ENCODE measurements around the gene RAX.

The RAX gene

DNA sequence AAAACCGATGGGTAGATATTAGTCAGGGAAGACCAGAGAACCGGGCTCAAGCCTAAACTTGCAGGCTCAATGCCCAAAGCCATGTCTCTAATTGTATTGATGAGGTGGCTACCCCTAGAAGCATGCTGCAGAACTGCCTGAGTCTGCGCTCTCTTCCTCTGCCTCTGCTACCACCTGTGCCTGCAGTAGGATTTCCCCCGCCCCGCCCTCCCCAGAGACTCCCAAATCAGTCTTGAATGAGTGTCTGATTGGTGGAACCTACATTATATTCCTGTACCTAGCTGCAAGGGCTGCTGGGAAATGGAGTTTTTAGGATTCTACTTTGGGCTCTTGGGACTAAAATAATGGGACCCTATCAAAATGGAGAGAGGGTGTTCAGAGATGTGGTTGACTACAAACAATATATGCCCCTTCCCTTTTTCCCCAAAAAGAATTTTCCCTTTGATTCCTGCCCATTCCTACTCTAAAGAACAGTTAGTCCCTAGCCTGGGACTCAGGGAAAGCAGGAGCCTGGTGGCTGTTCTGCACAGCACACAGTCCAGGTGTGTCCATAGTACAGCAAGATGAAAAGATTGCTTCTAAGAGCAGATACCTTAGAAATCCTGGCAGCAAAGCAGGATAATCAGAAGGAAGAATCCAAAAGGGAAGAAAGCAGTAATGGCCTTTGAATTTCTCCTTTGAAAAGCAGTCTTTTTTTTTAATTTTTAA lies 40.8 kb downstream of the RAX start:
- Histone ChIP-seq H3K4me2 (ENCODE audit: insufficient read depth, low read length) (no peak overlapping the region), H3K27ac (ENCODE audit: low read length) (no peak overlapping the region), H3K4me1 (ENCODE audit: insufficient read depth, low read length) (no peaks in the 10 kb centered on the region), H3K4me3 (ENCODE audit: low read depth in 1 of 2, low read length in 2 of 2) (no peak overlapping the region), H2AFZ (ENCODE audit: low read depth, low read length) (no peak overlapping the region), H3K36me3 (ENCODE audit: insufficient read depth, low read length) (no peaks in the 10 kb centered on the region), H4K20me1 (ENCODE audit: insufficient read depth, low read length) (no peaks in the 10 kb centered on the region), H3K79me2 (ENCODE audit: insufficient read depth, low read length) (no peaks in the 10 kb centered on the region), H3K27me3 (ENCODE audit: insufficient read depth, low read length, poor library complexity) (peaks cover 5% of the 10 kb centered on the region), H3K9ac (ENCODE audit: low read depth, low read length) (no peak overlapping the region), H3K9me3 (ENCODE audit: insufficient read depth, low read length, severe bottlenecking) (no peaks in the 10 kb centered on the region)
- TF ChIP-seq, protein P1, sequence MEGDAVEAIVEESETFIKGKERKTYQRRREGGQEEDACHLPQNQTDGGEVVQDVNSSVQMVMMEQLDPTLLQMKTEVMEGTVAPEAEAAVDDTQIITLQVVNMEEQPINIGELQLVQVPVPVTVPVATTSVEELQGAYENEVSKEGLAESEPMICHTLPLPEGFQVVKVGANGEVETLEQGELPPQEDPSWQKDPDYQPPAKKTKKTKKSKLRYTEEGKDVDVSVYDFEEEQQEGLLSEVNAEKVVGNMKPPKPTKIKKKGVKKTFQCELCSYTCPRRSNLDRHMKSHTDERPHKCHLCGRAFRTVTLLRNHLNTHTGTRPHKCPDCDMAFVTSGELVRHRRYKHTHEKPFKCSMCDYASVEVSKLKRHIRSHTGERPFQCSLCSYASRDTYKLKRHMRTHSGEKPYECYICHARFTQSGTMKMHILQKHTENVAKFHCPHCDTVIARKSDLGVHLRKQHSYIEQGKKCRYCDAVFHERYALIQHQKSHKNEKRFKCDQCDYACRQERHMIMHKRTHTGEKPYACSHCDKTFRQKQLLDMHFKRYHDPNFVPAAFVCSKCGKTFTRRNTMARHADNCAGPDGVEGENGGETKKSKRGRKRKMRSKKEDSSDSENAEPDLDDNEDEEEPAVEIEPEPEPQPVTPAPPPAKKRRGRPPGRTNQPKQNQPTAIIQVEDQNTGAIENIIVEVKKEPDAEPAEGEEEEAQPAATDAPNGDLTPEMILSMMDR (IDR thresholded peaks at IDR 0.05; ENCODE audit: borderline replicate concordance, extremely low read depth, low read length, poor library complexity, severe bottlenecking), result no peak
- ATAC-seq (ENCODE audit: insufficient read depth, low read depth) (no peak), DNase-seq (no peak)

DNA sequence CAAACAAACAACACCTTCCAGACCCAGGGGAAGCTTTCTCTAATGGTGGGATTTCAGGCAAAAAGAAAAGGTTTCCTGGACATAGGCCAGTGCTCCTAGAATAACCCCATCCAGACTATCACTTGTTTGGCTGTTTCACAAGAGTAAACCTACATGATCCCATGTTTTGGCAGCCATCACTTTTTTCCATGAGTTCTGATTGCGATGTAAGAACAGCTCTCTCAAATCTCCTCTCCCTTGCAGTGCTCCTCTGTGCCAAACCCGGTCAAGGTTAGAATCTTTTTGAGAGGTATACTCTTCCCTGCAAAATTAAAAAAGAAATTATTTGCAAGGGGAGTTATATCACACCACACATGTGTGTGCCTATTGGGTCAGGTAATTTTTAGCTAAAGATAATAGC lies 41.4 kb downstream of the RAX start:
- H3K27ac ChIP-seq (ENCODE audit: low read length), result no peak overlapping the region

DNA sequence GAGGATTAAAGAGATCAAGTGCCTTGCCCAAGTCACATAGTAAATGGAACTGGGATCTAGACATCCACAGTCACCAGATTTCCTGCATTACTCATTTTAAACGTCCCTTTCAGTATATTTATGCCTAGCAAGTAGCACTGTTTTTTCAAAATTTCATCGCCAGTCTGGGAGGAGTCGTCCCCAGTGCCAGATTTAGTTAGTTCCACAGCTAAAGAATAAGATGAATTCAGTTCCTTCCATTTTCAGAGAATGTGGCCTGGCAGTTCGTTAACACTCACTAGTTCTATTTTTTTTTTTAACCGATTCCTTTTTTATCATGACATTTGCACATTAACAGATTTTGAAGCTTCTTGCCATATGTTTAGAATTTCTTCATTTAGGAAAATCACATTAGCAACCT lies 42.1 kb downstream of the RAX start:
- Histone ChIP-seq H3K79me2 (ENCODE audit: insufficient read depth, low read length) (no peaks in the 10 kb centered on the region), H3K27ac (ENCODE audit: low read length) (no peak overlapping the region), H2AFZ (ENCODE audit: low read depth, low read length) (no peak overlapping the region), H3K36me3 (ENCODE audit: insufficient read depth, low read length) (no peaks in the 10 kb centered on the region), H3K4me1 (ENCODE audit: insufficient read depth, low read length) (no peaks in the 10 kb centered on the region), H3K27me3 (ENCODE audit: insufficient read depth, low read length, poor library complexity) (peaks cover 5% of the 10 kb centered on the region), H3K4me3 (ENCODE audit: low read depth in 1 of 2, low read length in 2 of 2) (no peak overlapping the region), H3K9ac (ENCODE audit: low read depth, low read length) (no peak overlapping the region), H3K9me3 (ENCODE audit: insufficient read depth, low read length, severe bottlenecking) (no peaks in the 10 kb centered on the region), H4K20me1 (ENCODE audit: insufficient read depth, low read length) (no peaks in the 10 kb centered on the region), H3K4me2 (ENCODE audit: insufficient read depth, low read length) (no peak overlapping the region)
- ATAC-seq (ENCODE audit: insufficient read depth, low read depth), result no peak
- DNase-seq, result no peak
- TF ChIP-seq EZH2 (IDR thresholded peaks at IDR 0.05; ENCODE audit: borderline replicate concordance, low read depth, low read length, severe bottlenecking), result no peak
- TF ChIP-seq, protein P1 (IDR thresholded peaks at IDR 0.05; ENCODE audit: borderline replicate concordance, extremely low read depth, low read length, poor library complexity, severe bottlenecking), result no peak

More for the DNA sequence above, 41.4 kb downstream of the RAX start:
- no peak for DNase-seq
- TF ChIP-seq, protein P1 (IDR thresholded peaks at IDR 0.05; ENCODE audit: borderline replicate concordance, extremely low read depth, low read length, poor library complexity, severe bottlenecking), result no peak
- no peak for TF ChIP-seq EZH2 (IDR thresholded peaks at IDR 0.05; ENCODE audit: borderline replicate concordance, low read depth, low read length, severe bottlenecking)
- Histone ChIP-seq H2AFZ (ENCODE audit: low read depth, low read length) (no peak overlapping the region), H3K36me3 (ENCODE audit: insufficient read depth, low read length) (no peaks in the 10 kb centered on the region), H4K20me1 (ENCODE audit: insufficient read depth, low read length) (no peaks in the 10 kb centered on the region), H3K4me1 (ENCODE audit: insufficient read depth, low read length) (no peaks in the 10 kb centered on the region), H3K9me3 (ENCODE audit: insufficient read depth, low read length, severe bottlenecking) (no peaks in the 10 kb centered on the region), H3K4me2 (ENCODE audit: insufficient read depth, low read length) (no peak overlapping the region), H3K4me3 (ENCODE audit: low read depth in 1 of 2, low read length in 2 of 2) (no peak overlapping the region), H3K79me2 (ENCODE audit: insufficient read depth, low read length) (no peaks in the 10 kb centered on the region), H3K27me3 (ENCODE audit: insufficient read depth, low read length, poor library complexity) (peaks cover 5% of the 10 kb centered on the region), H3K9ac (ENCODE audit: low read depth, low read length) (no peak overlapping the region)
- ATAC-seq (ENCODE audit: insufficient read depth, low read depth), result no peak

Data from DND-41 (cell line).